HUES6 (cell line): ENCODE data around the gene LDB3.

Experiments
- H3K27ac ChIP-seq: 2 replicates; pipeline ENCODE4 v1.7.0; 2013; ENCODE audit warnings: low read depth, mild to moderate bottlenecking, low read length, inconsistent platforms
- H3K27me3 ChIP-seq: 2 replicates; pipeline ENCODE4 v1.6.1; 2013; ENCODE audit warnings: low read length; ENCODE audit not compliant: control insufficient read depth, insufficient read depth
- H3K36me3 ChIP-seq: 2 replicates; pipeline ENCODE4 v1.6.1; 2013; ENCODE audit warnings: low read length; ENCODE audit not compliant: control insufficient read depth, insufficient read depth
- H3K4me1 ChIP-seq: 2 replicates; pipeline ENCODE4 v1.6.1; 2013; ENCODE audit warnings: low read length; ENCODE audit not compliant: control insufficient read depth, insufficient read depth
- H3K4me3 ChIP-seq: 2 replicates; pipeline ENCODE4 v1.5.1; 2013; ENCODE audit warnings: low read depth, low read length
- H3K9ac ChIP-seq: one replicate; pipeline ENCODE4 v1.6.1; 2013; ENCODE audit warnings: mild to moderate bottlenecking, low read length
- H3K9me3 ChIP-seq: 2 replicates; pipeline ENCODE4 v1.6.1; 2013; ENCODE audit warnings: low read depth, low read length; ENCODE audit not compliant: control insufficient read depth, insufficient read depth

Gene LDB3

GRCh38 chr10:86659161-86659691, 9.1 kb upstream of the LDB3 start:
- Histone ChIP-seq H3K4me3 (no peak overlapping the region), H3K27ac (no peak overlapping the region), H3K27me3 (no peaks in the 10 kb centered on the region), H3K9ac (no peak overlapping the region), H3K36me3 (no peaks in the 10 kb centered on the region), H3K9me3 (no peaks in the 10 kb centered on the region), H3K4me1 (no peaks in the 10 kb centered on the region; the same call in 1 of the 2 replicates)

- H3K27ac ChIP-seq: no peak overlapping the region
- H3K27me3 ChIP-seq: no peaks in the 10 kb centered on the region
- H3K4me1 ChIP-seq: peaks cover 5% of the 10 kb centered on the region
- H3K9me3 ChIP-seq: no peaks in the 10 kb centered on the region
- H3K36me3 ChIP-seq: no peaks in the 10 kb centered on the region
- H3K9ac ChIP-seq: no peak overlapping the region
- no peak overlapping the region for H3K4me3 ChIP-seq
Measured at GRCh38 chr10:86659721-86660453, 8.4 kb upstream of the LDB3 start.

GRCh38 chr10:86661161-86662025, 6.9 kb upstream of the LDB3 start:
- H3K27me3 ChIP-seq: no peaks in the 10 kb centered on the region
- H3K9ac ChIP-seq: no peak overlapping the region
- no peak overlapping the region for H3K27ac ChIP-seq
- H3K36me3 ChIP-seq: no peaks in the 10 kb centered on the region
- no peak overlapping the region for H3K4me3 ChIP-seq
- H3K4me1 ChIP-seq: peaks cover 18% of the 10 kb centered on the region
- no peaks in the 10 kb centered on the region for H3K9me3 ChIP-seq

GRCh38 chr10:86662186-86663045, 5.9 kb upstream of the LDB3 start:
- Histone ChIP-seq H3K4me1 (peaks cover 18% of the 10 kb centered on the region), H3K4me3 (no peak overlapping the region), H3K27me3 (no peaks in the 10 kb centered on the region), H3K9me3 (no peaks in the 10 kb centered on the region), H3K36me3 (no peaks in the 10 kb centered on the region), H3K27ac (no peak overlapping the region), H3K9ac (no peak overlapping the region)

GRCh38 chr10:86663046-86663345, 5.3 kb upstream of the LDB3 start:
- Histone ChIP-seq H3K27ac (no peak overlapping the region), H3K9me3 (no peaks in the 10 kb centered on the region), H3K36me3 (no peaks in the 10 kb centered on the region), H3K9ac (no peak overlapping the region), H3K4me3 (no peak overlapping the region), H3K27me3 (no peaks in the 10 kb centered on the region), H3K4me1 (peaks cover 22% of the 10 kb centered on the region)

GRCh38 chr10:86663576-86664339, 4.6 kb upstream of the LDB3 start:
- H3K36me3 ChIP-seq: no peaks in the 10 kb centered on the region
- H3K27ac ChIP-seq: no peak overlapping the region
- no peaks in the 10 kb centered on the region for H3K27me3 ChIP-seq
- no peak overlapping the region for H3K4me3 ChIP-seq
- no peaks in the 10 kb centered on the region for H3K9me3 ChIP-seq
- H3K9ac ChIP-seq: no peak overlapping the region
- peaks cover 29% of the 10 kb centered on the region for H3K4me1 ChIP-seq

- H3K9ac ChIP-seq: no peak overlapping the region
- H3K4me3 ChIP-seq: no peak overlapping the region
Measured at GRCh38 chr10:86664341-86665217, 3.7 kb upstream of the LDB3 start.

GRCh38 chr10:86665218-86665607, 3.1 kb upstream of the LDB3 start:
- Histone ChIP-seq H3K27ac (no peak overlapping the region), H3K4me1 (peaks cover 32% of the 10 kb centered on the region)

More at GRCh38 chr10:86664341-86665217, 3.7 kb upstream of the LDB3 start:
- Histone ChIP-seq H3K27me3 (no peaks in the 10 kb centered on the region), H3K9me3 (no peaks in the 10 kb centered on the region), H3K27ac (no peak overlapping the region), H3K4me1 (peaks cover 31% of the 10 kb centered on the region), H3K36me3 (no peaks in the 10 kb centered on the region)

GRCh38 chr10:86665868-86666267, 2.4 kb upstream of the LDB3 start:
- Histone ChIP-seq H3K36me3 (no peaks in the 10 kb centered on the region), H3K9me3 (no peaks in the 10 kb centered on the region), H3K4me1 (peaks cover 39% of the 10 kb centered on the region), H3K4me3 (no peak overlapping the region), H3K27ac (no peak overlapping the region), H3K9ac (no peak overlapping the region), H3K27me3 (no peaks in the 10 kb centered on the region)

More at GRCh38 chr10:86665218-86665607, 3.1 kb upstream of the LDB3 start:
- H3K9me3 ChIP-seq: no peaks in the 10 kb centered on the region
- H3K36me3 ChIP-seq: no peaks in the 10 kb centered on the region
- H3K4me3 ChIP-seq: no peak overlapping the region
- H3K9ac ChIP-seq: no peak overlapping the region
- no peaks in the 10 kb centered on the region for H3K27me3 ChIP-seq
